Spleen (tissue), 7 donors: Measurements from ENCODE around the gene IGF2.

ENCODE experiments used
- CTCF ChIP-seq, 11 experiments: fragments of 200-600 bp in 7 of 11; fragments of 450-650 bp in 4 of 11; sonication (generic) in 4 of 11; IDR thresholded peaks in 8 of 11; conservative IDR thresholded peaks in 3 of 11; 1 replicate in 7 of 11; 2 replicates in 4 of 11; pipeline versions ENCODE4 v1.4.0 to v1.8.0; 2016 to 2021; ENCODE audit warnings: antibody characterized with exemption in 11 of 11, inconsistent platforms in 4 of 11, mild to moderate bottlenecking in 1 of 11
- POLR2A ChIP-seq, 3 donors: fragments of 450-650 bp; IDR thresholded peaks; one replicate each; pipeline ENCODE4 v1.5.1; 2017; ENCODE audit warnings: antibody characterized with exemption in 3 of 3, mild to moderate bottlenecking in 1 of 3
- POLR2AphosphoS5 ChIP-seq, 3 donors: sonication (generic); formaldehyde crosslinking; IDR thresholded peaks; one replicate each; pipeline ENCODE4 v1.5.1; 2017; ENCODE audit warnings: antibody characterized with exemption in 3 of 3
- donor health status: DM: no; HTN: no; CAD: no; lungs with moderate emphysema.
- donor health status: DM: no; HTN: no; CAD: no.
- donor health status: DM: no; HTN: no; CAD: no.

- TF ChIP-seq CTCF (IDR thresholded peaks at IDR 0.05 in 8 of 11, conservative IDR thresholded peaks at IDR 0.05 in 3 of 11) (no peak), POLR2A (IDR thresholded peaks at IDR 0.05) (no peak), POLR2AphosphoS5 (IDR thresholded peaks at IDR 0.05) (no peak)
Observed at GRCh38 chr11:2137202-2138067, 1.8 kb downstream of the IGF2 start.
